GM19239 (cell line): ENCODE results near the gene NWD2.
"Not testable (repeated sequence)": the region's sequence is repeated elsewhere in the genome, so short reads cannot be mapped to it uniquely, and the experiment has no call there.

Experiments used
- DNase-seq: peaks from one replicate; pipeline ENCODE4 v3.0.0; 2011; ENCODE audit warnings: low spot score; ENCODE audit not compliant: insufficient read length
- FAIRE-seq: peaks from 2 replicates; lab custom pipeline; 2011; peaks lifted over from hg19 to GRCh38; lab: Jason Lieb, UNC

The NWD2 gene

GRCh38 chr4:37389967-37390580 is 145.5 kb downstream of the NWD2 start:
- no peak for DNase-seq
- FAIRE-seq, result peak; percentile 68

- DNase-seq (no peak), FAIRE-seq (peak; percentile 89)
Observed at GRCh38 chr4:37392521-37393255, 148.1 kb downstream of the NWD2 start.

GRCh38 chr4:37393321-37393720 is 148.8 kb downstream of the NWD2 start:
- FAIRE-seq (no peak), DNase-seq (no peak)

GRCh38 chr4:37393889-37394288 is 149.3 kb downstream of the NWD2 start:
- DNase-seq, result no peak
- FAIRE-seq, result peak; percentile 88

- no peak for FAIRE-seq
- no peak for DNase-seq
Observed at GRCh38 chr4:37397505-37397904, 153.0 kb downstream of the NWD2 start.

- FAIRE-seq (peak; percentile 94), DNase-seq (no peak)
Observed at GRCh38 chr4:37400241-37400881, 155.8 kb downstream of the NWD2 start.

- DNase-seq, FAIRE-seq: not testable (repeated sequence)
Observed at GRCh38 chr4:37407938-37408826, 163.6 kb downstream of the NWD2 start.

GRCh38 chr4:37413612-37414011 is 169.1 kb downstream of the NWD2 start:
- FAIRE-seq, DNase-seq: not testable (repeated sequence)

- FAIRE-seq, result no peak
- no peak for DNase-seq
Observed at GRCh38 chr4:37415845-37416369, 171.4 kb downstream of the NWD2 start.

GRCh38 chr4:37421614-37422013 is 177.1 kb downstream of the NWD2 start:
- DNase-seq (no peak), FAIRE-seq (no peak)

GRCh38 chr4:37422102-37422501 is 177.6 kb downstream of the NWD2 start:
- FAIRE-seq, result no peak

GRCh38 chr4:37422638-37423037 is 178.1 kb downstream of the NWD2 start:
- no peak for DNase-seq
- FAIRE-seq, result no peak

More at GRCh38 chr4:37422102-37422501, 177.6 kb downstream of the NWD2 start:
- DNase-seq, result no peak

GRCh38 chr4:37423310-37423709 is 178.8 kb downstream of the NWD2 start:
- no peak for FAIRE-seq
- DNase-seq, result no peak

- FAIRE-seq, result no peak
- DNase-seq, result no peak
Observed at GRCh38 chr4:37424753-37425152, 180.2 kb downstream of the NWD2 start.

GRCh38 chr4:37425857-37426256 is 181.3 kb downstream of the NWD2 start:
- no peak for FAIRE-seq
- no peak for DNase-seq

GRCh38 chr4:37427193-37427592 is 182.7 kb downstream of the NWD2 start:
- FAIRE-seq, result no peak
- DNase-seq, result no peak

GRCh38 chr4:37429906-37430305 is 185.4 kb downstream of the NWD2 start:
- peak; percentile 76 for FAIRE-seq
- no peak for DNase-seq

- DNase-seq (no peak), FAIRE-seq (no peak)
Observed at GRCh38 chr4:37430718-37431416, 186.3 kb downstream of the NWD2 start.

GRCh38 chr4:37431417-37431743 is 186.8 kb downstream of the NWD2 start:
- no peak for DNase-seq

GRCh38 chr4:37434469-37434868 is 189.9 kb downstream of the NWD2 start:
- FAIRE-seq (no peak), DNase-seq (no peak)

More at GRCh38 chr4:37431417-37431743, 186.8 kb downstream of the NWD2 start:
- peak; percentile 90 for FAIRE-seq
